ENCODE results near the gene KIRREL3. TPM values are rescaled to one million over a fixed set of nuclear protein-coding genes. Genes with fewer than 3 reads are reported as not detected.
A peak's percentile ranks its signal among the peaks of the same experiment; 100 is the strongest.

The KIRREL3 gene
- total and polyA plus RNA-seq, 9 of the 15 experiments (the other 6 are each of a cell fraction or from before 2014, with no cell fraction given): 0.04 to 0.10 TPM; not detected in 7

DNA sequence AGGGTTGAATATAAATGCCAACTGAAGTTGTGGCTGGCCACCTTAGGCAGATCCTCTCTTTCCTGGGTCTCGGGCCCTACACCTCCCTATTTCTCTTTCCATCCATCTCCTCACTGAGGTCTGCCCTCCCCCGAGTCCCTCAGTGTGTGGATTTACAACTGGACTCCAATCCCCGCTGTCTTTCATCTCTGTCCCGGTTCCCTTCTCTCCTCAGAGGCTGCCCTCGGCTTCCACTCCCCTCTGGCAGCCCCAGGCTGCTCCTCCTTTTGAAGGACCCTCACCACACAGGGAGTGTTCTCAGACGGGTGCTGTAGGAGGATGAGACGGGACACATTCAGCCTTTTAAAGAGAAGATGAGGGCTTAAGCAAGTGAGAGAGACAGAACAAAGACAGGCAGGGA is 478.0 kb downstream of the KIRREL3 start:
- H3K4me1 ChIP-seq (replicated peaks in 1 of 2; ENCODE audit: control insufficient read depth in 2 of 2, insufficient read depth in 2 of 2, low read length in 2 of 2): no peaks in the 10 kb centered on the region
- peaks cover 30 to 74% of the 10 kb centered on the region in 2 experiments for H3K27me3 ChIP-seq (ENCODE audit: control insufficient read depth in 2 of 2, insufficient read depth in 2 of 2, low read length in 2 of 2)
- in situ Hi-C loops (cut with MboI) (no loop called here), intact Hi-C loops (cut with micrococcal nuclease) (no loop called here)
- H3K79me2 ChIP-seq (ENCODE audit: control insufficient read depth, insufficient read depth, low read length): no peaks in the 10 kb centered on the region
- H3K9ac ChIP-seq (ENCODE audit: insufficient read depth in 1 of 2, low read depth in 2 of 2, low read length in 2 of 2): no peak overlapping the region
- no peak for TF ChIP-seq NFXL1 (CRISPR knock-in tag; IDR thresholded peaks at IDR 0.05)
- TF ChIP-seq ZNF695 (CRISPR knock-in tag; IDR thresholded peaks at IDR 0.05): no peak
- TF ChIP-seq RBM22 (IDR thresholded peaks at IDR 0.05; ENCODE audit: low read depth, low read length, poor library complexity, severe bottlenecking): no peak
- no peak for TF ChIP-seq HDGF (IDR thresholded peaks at IDR 0.05)
- no TSS peak for BruUV-seq (replicated peaks)
- ChIA-PET POLR2A (interaction anchor here (1.4 kb wide), 1 partner anchor 10 kb away, joined by 3 read pairs; no protein-coding TSS in a partner anchor), CTCF (ENCODE audit: low intra/inter-chr PET ratio) (no interaction called here)
- no peak for ATAC-seq
- FAIRE-seq: no peak
- 0% methylated on average over 7 of the region's 7 CpGs for WGBS (ENCODE audit: insufficient coverage, low coverage, missing lambda C conversion rate)
- no peak overlapping the region for H3K4me2 ChIP-seq (ENCODE audit: insufficient read depth, low read length)
- no peak overlapping the region for H2AFZ ChIP-seq (ENCODE audit: low read depth, low read length)
- no peaks in the 10 kb centered on the region for H3K9me1 ChIP-seq (ENCODE audit: control insufficient read depth, insufficient read depth, low read length)
- H3K9me3 ChIP-seq (replicated peaks; ENCODE audit: control insufficient read depth, insufficient read depth, low read depth, low read length): no peaks in the 10 kb centered on the region
- 0 out of 2 replicates have a peak, but pooled peaks cover 3% of the 10 kb centered on the region for H4K20me1 ChIP-seq (replicated peaks; ENCODE audit: control insufficient read depth, insufficient read depth, low read length)
- no peak overlapping the region for H3K4me3 ChIP-seq
- no peak for DNase-seq (ENCODE audit: extremely low read depth in 1 of 4, low spot score in 3 of 4)
- H3K36me3 ChIP-seq (ENCODE audit: control insufficient read depth, insufficient read depth, low read length): no peaks in the 10 kb centered on the region
- H3K27ac ChIP-seq (ENCODE audit: extremely low read depth, low read depth, low read length): no peak overlapping the region

DNA sequence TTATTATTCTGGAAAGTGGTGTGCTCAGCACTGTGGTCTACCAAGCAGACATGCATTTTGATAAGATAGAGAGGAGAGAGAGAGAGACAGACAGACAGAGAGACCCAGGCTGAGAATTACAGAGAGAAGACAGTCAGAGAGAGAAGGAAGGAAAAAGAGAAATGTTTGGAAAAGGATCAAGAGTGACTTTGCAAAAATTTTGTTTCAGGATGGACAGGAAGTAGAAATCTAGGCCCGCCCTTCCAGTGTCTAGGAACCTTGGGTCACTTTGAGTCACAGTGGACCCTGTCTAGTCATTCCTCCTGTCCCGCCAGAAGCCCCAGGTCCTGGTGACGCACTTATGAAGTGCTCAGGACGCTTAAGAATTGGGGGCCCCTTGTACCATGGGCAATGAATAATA is 478.4 kb downstream of the KIRREL3 start:
- DNase-seq (ENCODE audit: extremely low read depth in 1 of 4, low spot score in 3 of 4) (peak; percentile 9 to 23 (median 22)), FAIRE-seq (no peak), ATAC-seq (peak; percentile 48; the same call in 2 of the 3 replicates)
- Histone ChIP-seq H3K9me3 (replicated peaks; ENCODE audit: control insufficient read depth, insufficient read depth, low read depth, low read length) (no peaks in the 10 kb centered on the region), H3K9me1 (ENCODE audit: control insufficient read depth, insufficient read depth, low read length) (no peaks in the 10 kb centered on the region), H3K79me2 (ENCODE audit: control insufficient read depth, insufficient read depth, low read length) (no peaks in the 10 kb centered on the region), H3K9ac (ENCODE audit: insufficient read depth in 1 of 2, low read depth in 2 of 2, low read length in 2 of 2) (no peak overlapping the region), H3K36me3 (ENCODE audit: control insufficient read depth, insufficient read depth, low read length) (no peaks in the 10 kb centered on the region), H4K20me1 (replicated peaks; ENCODE audit: control insufficient read depth, insufficient read depth, low read length) (0 out of 2 replicates have a peak, but pooled peaks cover 3% of the 10 kb centered on the region), H3K27ac (ENCODE audit: extremely low read depth, low read depth, low read length) (no peak overlapping the region), H3K4me3 (no peak overlapping the region), H2AFZ (ENCODE audit: low read depth, low read length) (0 out of 2 replicates have a peak overlapping the region, but pooled peaks have one; percentile 38), H3K4me1 (replicated peaks in 1 of 2; ENCODE audit: control insufficient read depth in 2 of 2, insufficient read depth in 2 of 2, low read length in 2 of 2) (no peaks in the 10 kb centered on the region), H3K4me2 (ENCODE audit: insufficient read depth, low read length) (no peak overlapping the region), H3K27me3 (ENCODE audit: control insufficient read depth in 2 of 2, insufficient read depth in 2 of 2, low read length in 2 of 2) (peaks cover 34 to 75% of the 10 kb centered on the region in 2 experiments)
- POLR2A ChIA-PET: interaction anchor here (1.0 kb wide), 1 partner anchor 123 kb away, joined by 3 read pairs; no protein-coding TSS in a partner anchor
- CTCF ChIA-PET (ENCODE audit: low intra/inter-chr PET ratio): no interaction called here
- WGBS (ENCODE audit: insufficient coverage, low coverage, missing lambda C conversion rate): 4% methylated on average over 4 of the region's 4 CpGs
- BruUV-seq (replicated peaks): no TSS peak
- intact Hi-C loops (cut with micrococcal nuclease) (no loop called here), in situ Hi-C loops (cut with MboI) (no loop called here)
- TF ChIP-seq TEAD4 (IDR thresholded peaks at IDR 0.05; ENCODE audit: low read length) (no peak), TEAD4 (CRISPR knock-in tag; IDR thresholded peaks at IDR 0.05; ENCODE audit: borderline replicate concordance) (no peak), C11orf30 (IDR thresholded peaks at IDR 0.05; ENCODE audit: low read depth) (peak; percentile 48; the same call in 1 of the 2 replicates), ZNF316 (IDR thresholded peaks at IDR 0.05) (peak; percentile 40; the same call in 1 of the 2 replicates), SOX6 (IDR thresholded peaks at IDR 0.05) (no peak), FOSL1 (tag; conservative IDR thresholded peaks at IDR 0.05) (0 out of 2 replicates have a peak, but pooled peaks have one; percentile 16), ZNF282 (CRISPR knock-in tag; IDR thresholded peaks at IDR 0.05) (no peak), ZNF224 (CRISPR knock-in tag; IDR thresholded peaks at IDR 0.05) (no peak), NFE2L1 (tag; IDR thresholded peaks at IDR 0.05; ENCODE audit: borderline replicate concordance, low read depth) (peak; percentile 52; the same call in 1 of the 2 replicates), NFE2 (IDR thresholded peaks at IDR 0.05; ENCODE audit: low read depth) (peak; percentile 30; the same call in 1 of the 2 replicates), POLR3A (IDR thresholded peaks at IDR 0.05; ENCODE audit: borderline replicate concordance, extremely low read depth, insufficient read depth, insufficient read length) (no peak), MAFG (tag; conservative IDR thresholded peaks at IDR 0.05) (peak; percentile 79), TCFL5 (CRISPR knock-in tag; conservative IDR thresholded peaks at IDR 0.05) (no peak)
- TF ChIP-seq, protein P1, sequence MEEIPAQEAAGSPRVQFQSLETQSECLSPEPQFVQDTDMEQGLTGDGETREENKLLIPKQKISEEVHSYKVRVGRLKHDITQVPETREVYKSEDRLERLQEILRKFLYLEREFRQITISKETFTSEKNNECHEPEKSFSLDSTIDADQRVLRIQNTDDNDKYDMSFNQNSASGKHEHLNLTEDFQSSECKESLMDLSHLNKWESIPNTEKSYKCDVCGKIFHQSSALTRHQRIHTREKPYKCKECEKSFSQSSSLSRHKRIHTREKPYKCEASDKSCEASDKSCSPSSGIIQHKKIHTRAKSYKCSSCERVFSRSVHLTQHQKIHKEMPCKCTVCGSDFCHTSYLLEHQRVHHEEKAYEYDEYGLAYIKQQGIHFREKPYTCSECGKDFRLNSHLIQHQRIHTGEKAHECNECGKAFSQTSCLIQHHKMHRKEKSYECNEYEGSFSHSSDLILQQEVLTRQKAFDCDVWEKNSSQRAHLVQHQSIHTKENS (CRISPR knock-in tag; IDR thresholded peaks at IDR 0.05): no peak

Measured in K562 (cell line).